NCI-H748 (cell line): ENCODE data around the gene GIGYF2.
"Not testable (repeated sequence)": the region's sequence is repeated elsewhere in the genome, so short reads cannot be mapped to it uniquely, and the experiment has no call there.

Experiments used
- DNase-seq: peaks from one replicate; lab custom pipeline; 2025; ENCODE audit not compliant: unreplicated experiment; lab: John Stamatoyannopoulos, UW

Gene GIGYF2

GRCh38 chr2:232697059-232697806 is at the start of gene GIGYF2:
Gene GIGYF2 (plus strand): TSS chr2:232697331. CDS start chr2:232735198, 37,867 bp downstream.
- peak; percentile 95 for DNase-seq

GRCh38 chr2:232649033-232649432 is 48.1 kb upstream of the GIGYF2 start:
- no peak for DNase-seq

GRCh38 chr2:232652505-232652851 is 44.7 kb upstream of the GIGYF2 start:
- no peak for DNase-seq

GRCh38 chr2:232653441-232653840 is 43.7 kb upstream of the GIGYF2 start:
- no peak for DNase-seq

GRCh38 chr2:232655392-232655791 is 41.7 kb upstream of the GIGYF2 start:
- no peak for DNase-seq

GRCh38 chr2:232658217-232658785 is 38.8 kb upstream of the GIGYF2 start:
- no peak for DNase-seq

- no peak for DNase-seq
Observed at GRCh38 chr2:232659359-232659758, 37.8 kb upstream of the GIGYF2 start.

GRCh38 chr2:232662486-232663260 is 34.5 kb upstream of the GIGYF2 start:
- no peak for DNase-seq

GRCh38 chr2:232666051-232666805 is 30.9 kb upstream of the GIGYF2 start:
- DNase-seq: no peak

- DNase-seq: no peak
Observed at GRCh38 chr2:232667989-232668583, 29.0 kb upstream of the GIGYF2 start.

- DNase-seq: no peak
Observed at GRCh38 chr2:232668805-232669444, 28.2 kb upstream of the GIGYF2 start.

- no peak for DNase-seq
Observed at GRCh38 chr2:232672588-232672987, 24.5 kb upstream of the GIGYF2 start.

GRCh38 chr2:232674491-232674890 is 22.6 kb upstream of the GIGYF2 start:
- DNase-seq: peak; percentile 55

GRCh38 chr2:232675381-232675780 is 21.8 kb upstream of the GIGYF2 start:
- no peak for DNase-seq

GRCh38 chr2:232680006-232680405 is 17.1 kb upstream of the GIGYF2 start:
- DNase-seq: no peak

- DNase-seq: no peak
Observed at GRCh38 chr2:232681527-232681926, 15.6 kb upstream of the GIGYF2 start.

GRCh38 chr2:232683368-232683767 is 13.8 kb upstream of the GIGYF2 start:
- no peak for DNase-seq

- DNase-seq: not testable (repeated sequence)
Observed at GRCh38 chr2:232685391-232685790, 11.7 kb upstream of the GIGYF2 start.

- DNase-seq: no peak
Observed at GRCh38 chr2:232687382-232688160, 9.6 kb upstream of the GIGYF2 start.

GRCh38 chr2:232688201-232688600 is 8.9 kb upstream of the GIGYF2 start:
- no peak for DNase-seq
